CD4-positive, alpha-beta T cell treated with Interleukin-6 at 100 ng/mL for 8 hours (primary cell): ENCODE results near the gene SETD4.

ENCODE experiments used
- DNase-seq: peaks from one replicate; pipeline ENCODE4 v3.0.0-alpha.2; 2020; ENCODE audit warnings: mixed read lengths, low spot score

SETD4 gene

DNA sequence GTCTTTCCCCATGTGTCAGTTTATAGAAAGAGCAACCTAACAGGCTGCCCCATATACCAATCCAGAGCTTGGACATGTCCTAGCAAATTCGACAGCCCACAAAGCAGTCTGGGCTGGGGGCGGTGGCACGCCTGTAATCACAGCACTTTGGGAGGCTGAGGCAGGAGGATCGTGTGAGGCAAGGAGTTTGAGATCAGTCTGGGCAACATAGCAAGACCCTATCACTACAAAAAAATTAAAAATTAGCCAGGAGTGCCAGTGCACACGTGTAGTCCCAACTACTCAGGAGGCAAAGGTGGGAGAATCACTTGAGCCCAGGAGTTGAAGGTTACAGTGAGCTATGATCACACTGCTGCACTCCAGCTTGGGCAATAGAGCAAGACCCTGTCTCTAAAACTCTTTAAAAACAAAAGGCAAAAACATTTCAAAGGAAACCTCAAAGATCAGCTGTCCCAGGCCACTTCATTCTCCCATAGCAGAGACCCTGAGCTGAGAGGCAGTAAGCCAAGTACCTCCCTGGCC, 54.4 kb downstream of the SETD4 start:
- DNase-seq, result no peak

DNA sequence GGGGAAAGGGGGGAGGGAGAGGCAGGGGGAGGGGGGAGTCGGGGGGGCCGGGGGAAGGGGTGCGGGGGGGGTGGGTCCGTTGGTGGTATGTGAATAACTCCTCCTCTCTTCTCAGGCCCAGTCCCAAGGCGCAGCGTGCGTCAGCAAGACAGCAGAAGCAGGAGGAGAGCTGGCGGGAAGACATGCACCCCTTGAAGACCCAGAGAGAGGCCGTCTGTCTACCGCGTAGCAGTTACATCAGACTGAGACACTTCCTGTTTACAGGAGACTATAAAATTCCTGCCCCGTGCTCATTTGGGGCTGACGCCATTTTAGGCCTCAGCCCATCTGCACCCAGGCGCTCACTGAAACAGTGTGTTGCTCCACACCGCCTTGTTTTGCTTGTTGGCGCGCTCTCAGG, 55.3 kb downstream of the SETD4 start:
- DNase-seq, result no peak

DNA sequence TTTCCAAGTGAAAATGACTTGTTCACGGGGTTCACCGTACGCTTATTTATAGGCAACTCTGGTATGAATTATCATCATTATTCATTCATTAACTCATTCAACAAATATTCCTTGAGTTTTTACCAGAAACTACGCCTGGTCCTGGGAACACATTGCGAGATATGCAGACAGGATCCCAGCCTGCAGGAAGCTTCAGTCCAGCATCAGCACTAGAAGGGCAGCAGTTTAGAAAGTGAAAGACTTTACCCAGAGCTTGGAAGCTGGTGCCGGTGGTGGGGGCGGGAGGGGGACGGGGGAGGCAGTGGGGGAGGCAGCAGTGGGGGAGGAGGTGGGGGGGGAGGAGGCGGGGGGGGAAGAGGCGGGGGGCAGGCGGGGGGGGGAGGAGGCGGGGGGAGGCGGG, 55.9 kb downstream of the SETD4 start:
- DNase-seq, result no peak

- DNase-seq, result no peak
These were observed 56.5 kb downstream of the SETD4 start for GRCh38 chr21:36003776-36004175.

- no peak for DNase-seq
These were observed 64.1 kb downstream of the SETD4 start for GRCh38 chr21:35996217-35996616.

GRCh38 chr21:35995522-35996088, 64.7 kb downstream of the SETD4 start:
- DNase-seq, result no peak

- no peak for DNase-seq
These were observed 65.7 kb downstream of the SETD4 start for GRCh38 chr21:35994613-35995012.

DNA sequence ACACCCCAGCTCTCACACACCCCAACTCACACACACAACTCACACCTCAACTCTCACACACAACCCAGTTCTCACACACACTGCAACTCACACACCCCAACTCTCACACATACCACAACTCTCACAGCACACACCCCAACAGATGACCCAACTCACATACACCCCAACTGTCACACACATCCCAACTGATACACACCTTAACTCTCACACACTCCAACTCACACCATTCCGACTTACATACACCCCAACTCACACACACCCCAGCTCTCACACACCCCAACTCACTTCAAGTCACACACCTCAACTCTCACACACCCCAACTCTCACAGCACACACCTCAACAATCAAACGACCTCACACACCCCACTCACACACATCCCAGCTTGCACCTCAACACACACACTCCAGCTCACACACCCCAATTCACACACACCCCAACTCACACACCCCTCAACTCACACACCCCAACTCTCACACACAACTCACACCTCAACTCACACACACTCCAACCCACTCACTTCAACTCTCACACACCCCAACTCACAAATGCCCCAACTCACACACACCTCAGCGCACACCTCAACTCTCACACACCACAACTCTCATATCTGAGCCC, 66.3 kb downstream of the SETD4 start:
- DNase-seq, result no peak

- no peak for DNase-seq
These were observed 69.2 kb downstream of the SETD4 start for GRCh38 chr21:35991131-35991530.

- no peak for DNase-seq
These were observed 69.7 kb downstream of the SETD4 start for GRCh38 chr21:35990609-35991008.

- DNase-seq, result no peak
These were observed 71.1 kb downstream of the SETD4 start for GRCh38 chr21:35989138-35989735.

DNA sequence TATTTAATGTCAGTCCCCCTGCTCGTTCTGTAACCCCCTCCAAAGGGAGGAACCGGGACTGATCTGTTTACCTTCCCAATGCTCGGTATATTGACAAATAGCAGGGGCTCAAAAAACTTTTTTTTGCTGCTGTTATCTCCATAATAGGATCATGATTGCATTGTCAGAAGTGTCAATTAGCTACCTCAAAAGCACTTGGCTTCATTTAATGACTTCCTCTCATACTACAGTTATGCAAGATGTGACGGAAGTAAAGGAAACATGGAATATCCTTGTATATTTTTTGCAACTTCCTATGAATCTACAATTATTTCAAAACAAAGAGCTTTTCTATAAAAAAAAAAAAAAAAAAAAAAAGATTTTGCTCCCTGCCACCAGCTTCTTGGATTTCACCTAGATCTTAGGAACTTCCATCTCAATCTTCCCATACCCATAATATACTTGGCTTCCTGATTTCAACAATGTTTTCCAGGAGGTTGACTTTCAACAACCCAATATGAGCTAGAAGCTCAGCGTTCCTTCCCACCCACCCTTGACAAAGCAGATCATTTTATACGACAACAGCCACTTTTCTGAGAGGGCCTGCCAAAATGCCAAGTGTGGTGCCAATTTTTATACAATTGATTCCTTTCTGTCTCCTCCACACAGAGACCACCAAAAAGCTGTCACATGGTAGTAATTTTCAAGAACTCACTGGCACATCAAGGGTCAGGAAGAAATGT, 71.7 kb downstream of the SETD4 start:
- DNase-seq, result no peak

GRCh38 chr21:35987475-35987874, 72.9 kb downstream of the SETD4 start:
- no peak for DNase-seq

- DNase-seq, result no peak
These were observed 75.5 kb downstream of the SETD4 start for GRCh38 chr21:35984654-35985361.
